Neural progenitor cell (in vitro differentiated cells): Measurements from ENCODE around the gene KLHL30. TPM values are rescaled to one million over a fixed set of nuclear protein-coding genes. Genes with fewer than 3 reads are reported as not detected.
"Not testable (repeated sequence)": the region's sequence is repeated elsewhere in the genome, so short reads cannot be mapped to it uniquely, and the experiment has no call there.

ENCODE experiments used
- DNase-seq: peaks from one replicate; pipeline ENCODE4 v3.0.0-alpha.2; 2016; ENCODE audit warnings: low spot score
- H2AFZ ChIP-seq: fragments of 200-600 bp; sonication (generic); replicated peaks from 2 replicates; pipeline ENCODE4 v1.6.1; 2016; ENCODE audit warnings: antibody characterized with exemption
- H3F3A ChIP-seq: fragments of 200-600 bp; sonication (generic); 2 replicates; pipeline ENCODE4 v1.6.1; 2016; ENCODE audit warnings: antibody characterized with exemption, low read depth
- H3K27ac ChIP-seq: fragments of 200-600 bp; sonication (generic); 2 replicates; pipeline ENCODE4 v1.5.1; 2016; ENCODE audit warnings: mild to moderate bottlenecking
- H3K27me3 ChIP-seq: fragments of 200-600 bp; sonication (generic); 2 replicates; pipeline ENCODE4 v1.6.1; 2016; ENCODE audit warnings: mild to moderate bottlenecking, moderate library complexity
- H3K36me3 ChIP-seq: fragments of 200-600 bp; sonication (generic); 2 replicates; pipeline ENCODE4 v1.5.1; 2016
- H3K4me1 ChIP-seq: fragments of 200-600 bp; sonication (generic); 2 replicates; pipeline ENCODE4 v1.6.1; 2016; ENCODE audit warnings: mixed run types
- H3K4me2 ChIP-seq: fragments of 200-600 bp; sonication (generic); 2 replicates; pipeline ENCODE4 v1.6.1; 2016
- H3K4me3 ChIP-seq: fragments of 200-600 bp; sonication (generic); 2 replicates; pipeline ENCODE4 v1.5.1; 2016
- H3K79me2 ChIP-seq: fragments of 200-600 bp; sonication (generic); 2 replicates; pipeline ENCODE4 v1.6.1; 2016; ENCODE audit warnings: low read depth
- H3K9ac ChIP-seq: fragments of 200-600 bp; sonication (generic); 2 replicates; pipeline ENCODE4 v1.6.1; 2016
- H3K9me3 ChIP-seq: fragments of 200-600 bp; sonication (generic); 2 replicates; pipeline ENCODE4 v1.5.1; 2016; ENCODE audit warnings: low read depth
- H4K20me1 ChIP-seq: fragments of 200-600 bp; sonication (generic); 2 replicates; pipeline ENCODE4 v1.6.1; 2016; ENCODE audit warnings: low read depth
- H3K27ac Mint-ChIP-seq: 3 replicates; pipeline ENCODE4 v1.8.0; 2021; ENCODE audit warnings: mixed read lengths
- H3K27me3 Mint-ChIP-seq: 2 replicates; pipeline ENCODE4 v1.8.0; 2022; ENCODE audit warnings: low read depth, mild to moderate bottlenecking, inconsistent platforms, moderate library complexity, mixed read lengths; ENCODE audit not compliant: insufficient read depth
- H3K36me3 Mint-ChIP-seq: 3 replicates; pipeline ENCODE4 v1.8.0; 2021; ENCODE audit warnings: mixed read lengths
- H3K4me1 Mint-ChIP-seq: 3 replicates; pipeline ENCODE4 v1.8.0; 2021; ENCODE audit warnings: mixed read lengths
- H3K4me3 Mint-ChIP-seq: 3 replicates; pipeline ENCODE4 v1.8.0; 2021; ENCODE audit warnings: mild to moderate bottlenecking, moderate library complexity, mixed read lengths
- H3K9me3 Mint-ChIP-seq: 3 replicates; pipeline ENCODE4 v1.8.0; 2020; ENCODE audit warnings: mixed read lengths
- EZH2 ChIP-seq: fragments of 200-600 bp; sonication (generic); IDR thresholded peaks from 2 replicates; pipeline ENCODE4 v1.6.1; 2017; ENCODE audit warnings: antibody characterized with exemption, mild to moderate bottlenecking, moderate library complexity
- EZH2phosphoT487 ChIP-seq: fragments of 200-600 bp; sonication (generic); IDR thresholded peaks from 2 replicates; pipeline ENCODE4 v1.6.1; 2017; ENCODE audit warnings: antibody characterized with exemption
- total RNA-seq: library from RNA; depleted of rRNA; stranded (reverse); fragments of >200 nt; gene quantifications from 2 replicates; pipeline ENCODE4 v1.2.3, GENCODE V29; 2015; ENCODE audit warnings: low replicate concordance
- TF ChIP-seq, protein P1 (sequence below): fragments of 200-600 bp; sonication (generic); IDR thresholded peaks from 2 replicates; pipeline ENCODE4 v1.5.1; 2017; ENCODE audit warnings: antibody characterized with exemption, mild to moderate bottlenecking

Gene KLHL30
- total RNA-seq, 1 donor from 2014 or later, result not detected

DNA sequence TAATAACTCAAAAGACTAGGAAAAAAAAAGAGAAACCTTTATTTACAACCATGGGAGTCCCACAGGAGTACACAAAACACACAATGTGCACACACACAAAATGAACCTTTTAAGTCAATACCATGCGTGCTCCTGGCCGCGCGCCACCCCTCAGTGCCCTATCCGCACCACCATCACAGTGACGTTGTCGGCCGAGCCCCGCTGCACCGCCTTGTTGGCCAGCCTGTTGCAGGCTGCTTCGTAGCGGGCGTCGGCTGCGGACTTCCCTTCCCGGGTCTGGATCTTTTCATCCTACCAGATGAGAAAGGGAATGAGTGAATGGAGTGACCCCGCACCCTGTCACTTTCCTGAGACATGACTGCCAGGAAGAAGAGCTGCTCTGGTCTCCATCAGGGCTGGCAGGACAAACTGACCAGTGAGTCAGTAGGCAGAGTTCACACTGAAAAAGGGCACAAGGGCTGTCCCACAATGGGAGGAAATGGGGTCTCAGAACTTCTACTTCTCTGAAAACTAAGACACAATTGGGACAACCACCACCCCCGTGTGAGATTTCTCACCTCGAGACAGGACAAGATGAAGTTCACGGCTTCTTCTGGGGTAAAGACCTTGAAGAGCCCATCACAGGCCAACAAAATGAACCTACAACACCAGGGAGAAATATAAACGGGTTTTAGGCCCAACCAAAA lies 32.1 kb downstream of the KLHL30 start:
- Histone ChIP-seq H3F3A (no peaks in the 10 kb centered on the region), H3K4me3 (no peak overlapping the region), H4K20me1 (peaks cover 3% of the 10 kb centered on the region), H2AFZ (no peak overlapping the region), H3K9ac (no peak overlapping the region), H3K4me2 (no peak overlapping the region), H3K27me3 (peaks cover 7% of the 10 kb centered on the region), H3K79me2 (no peaks in the 10 kb centered on the region), H3K27ac (no peak overlapping the region), H3K4me1 (no peaks in the 10 kb centered on the region), H3K9me3 (no peaks in the 10 kb centered on the region), H3K36me3 (no peaks in the 10 kb centered on the region)
- Mint-ChIP-seq H3K4me3 (no peak overlapping the region), H3K4me1 (no peaks in the 10 kb centered on the region), H3K27me3 (peaks cover 4% of the 10 kb centered on the region), H3K36me3 (peaks cover 21% of the 10 kb centered on the region), H3K27ac (no peak overlapping the region), H3K9me3 (no peaks in the 10 kb centered on the region)
- DNase-seq, result no peak
- TF ChIP-seq, protein P1, sequence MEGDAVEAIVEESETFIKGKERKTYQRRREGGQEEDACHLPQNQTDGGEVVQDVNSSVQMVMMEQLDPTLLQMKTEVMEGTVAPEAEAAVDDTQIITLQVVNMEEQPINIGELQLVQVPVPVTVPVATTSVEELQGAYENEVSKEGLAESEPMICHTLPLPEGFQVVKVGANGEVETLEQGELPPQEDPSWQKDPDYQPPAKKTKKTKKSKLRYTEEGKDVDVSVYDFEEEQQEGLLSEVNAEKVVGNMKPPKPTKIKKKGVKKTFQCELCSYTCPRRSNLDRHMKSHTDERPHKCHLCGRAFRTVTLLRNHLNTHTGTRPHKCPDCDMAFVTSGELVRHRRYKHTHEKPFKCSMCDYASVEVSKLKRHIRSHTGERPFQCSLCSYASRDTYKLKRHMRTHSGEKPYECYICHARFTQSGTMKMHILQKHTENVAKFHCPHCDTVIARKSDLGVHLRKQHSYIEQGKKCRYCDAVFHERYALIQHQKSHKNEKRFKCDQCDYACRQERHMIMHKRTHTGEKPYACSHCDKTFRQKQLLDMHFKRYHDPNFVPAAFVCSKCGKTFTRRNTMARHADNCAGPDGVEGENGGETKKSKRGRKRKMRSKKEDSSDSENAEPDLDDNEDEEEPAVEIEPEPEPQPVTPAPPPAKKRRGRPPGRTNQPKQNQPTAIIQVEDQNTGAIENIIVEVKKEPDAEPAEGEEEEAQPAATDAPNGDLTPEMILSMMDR, result no peak
- TF ChIP-seq EZH2phosphoT487 (no peak), EZH2 (no peak)

DNA sequence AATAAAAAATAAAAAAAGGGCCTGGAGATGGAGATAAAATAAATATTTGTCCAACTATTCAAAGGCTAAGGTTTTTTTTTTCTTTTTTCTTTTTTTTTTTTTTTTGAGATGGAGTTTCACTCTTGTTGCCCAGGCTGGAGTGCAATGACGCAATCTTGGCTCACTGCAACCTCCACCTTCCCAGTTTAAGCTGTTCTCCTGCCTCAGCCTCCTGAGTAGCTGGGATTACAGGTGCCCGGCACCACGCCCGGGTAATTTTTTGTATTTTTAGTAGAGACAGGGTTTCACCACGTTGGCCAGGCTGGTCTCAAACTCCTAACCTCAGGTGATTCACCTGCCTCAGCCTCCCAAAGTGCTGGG lies 32.6 kb downstream of the KLHL30 start:
- H3K9me3 ChIP-seq, H3K4me3 Mint-ChIP-seq, H3K79me2 ChIP-seq, H3K27me3 ChIP-seq, H2AFZ ChIP-seq, H3K27ac ChIP-seq, H3K27me3 Mint-ChIP-seq, H3K4me1 Mint-ChIP-seq, H3K4me2 ChIP-seq, H3K4me1 ChIP-seq, H3F3A ChIP-seq, DNase-seq, H3K4me3 ChIP-seq, H3K9ac ChIP-seq, H4K20me1 ChIP-seq, H3K9me3 Mint-ChIP-seq, H3K36me3 ChIP-seq, H3K27ac Mint-ChIP-seq: not testable (repeated sequence)
- H3K36me3 Mint-ChIP-seq, result peaks cover 21% of the 10 kb centered on the region

DNA sequence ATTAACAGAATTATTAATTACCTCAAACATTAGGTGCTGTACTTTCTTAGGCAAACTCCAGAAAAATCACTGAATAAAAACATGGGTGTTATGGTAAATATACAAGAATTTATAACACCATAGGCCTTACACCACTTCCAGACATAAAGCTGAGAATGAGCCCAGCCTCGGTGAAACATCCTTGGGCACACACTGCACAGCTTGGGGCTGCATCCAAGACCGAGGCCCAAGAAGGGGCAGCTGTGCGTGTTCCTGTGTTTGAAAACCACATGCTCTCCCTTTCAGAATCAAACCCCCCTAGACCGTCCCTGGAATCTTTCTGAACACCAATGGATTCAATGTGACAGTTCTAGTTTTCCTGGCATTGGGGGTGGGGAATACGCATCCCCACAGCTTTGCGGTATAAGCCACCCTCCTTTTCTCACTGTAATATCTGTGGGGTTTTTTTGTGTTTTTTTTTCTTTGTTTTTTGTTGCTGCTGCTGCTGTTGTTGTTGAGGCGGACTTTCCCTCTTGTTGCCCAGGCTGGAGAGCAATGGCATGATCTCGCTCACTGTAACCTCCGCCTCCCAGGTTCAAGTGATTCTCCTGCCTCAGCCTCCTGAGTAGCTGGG lies 33.2 kb downstream of the KLHL30 start:
- H3K4me1 ChIP-seq, result no peaks in the 10 kb centered on the region
- H4K20me1 ChIP-seq, result peaks cover 3% of the 10 kb centered on the region
- H3K27ac Mint-ChIP-seq, result no peak overlapping the region
- H3K9me3 Mint-ChIP-seq, result no peaks in the 10 kb centered on the region
- H3K36me3 ChIP-seq, result no peaks in the 10 kb centered on the region
- no peak for DNase-seq
- TF ChIP-seq EZH2 (no peak), EZH2phosphoT487 (no peak)
- TF ChIP-seq, protein P1, result no peak
- no peak overlapping the region for H2AFZ ChIP-seq
- H3K9me3 ChIP-seq, result no peaks in the 10 kb centered on the region
- H3F3A ChIP-seq, result no peaks in the 10 kb centered on the region
- H3K27me3 ChIP-seq, result no peaks in the 10 kb centered on the region
- no peak overlapping the region for H3K4me3 ChIP-seq
- H3K27ac ChIP-seq, result no peak overlapping the region
- no peaks in the 10 kb centered on the region for H3K4me1 Mint-ChIP-seq
- peaks cover 25% of the 10 kb centered on the region for H3K36me3 Mint-ChIP-seq
- H3K79me2 ChIP-seq, result no peaks in the 10 kb centered on the region
- peaks cover 4% of the 10 kb centered on the region for H3K27me3 Mint-ChIP-seq
- H3K9ac ChIP-seq, result no peak overlapping the region
- no peak overlapping the region for H3K4me3 Mint-ChIP-seq
- no peak overlapping the region for H3K4me2 ChIP-seq

DNA sequence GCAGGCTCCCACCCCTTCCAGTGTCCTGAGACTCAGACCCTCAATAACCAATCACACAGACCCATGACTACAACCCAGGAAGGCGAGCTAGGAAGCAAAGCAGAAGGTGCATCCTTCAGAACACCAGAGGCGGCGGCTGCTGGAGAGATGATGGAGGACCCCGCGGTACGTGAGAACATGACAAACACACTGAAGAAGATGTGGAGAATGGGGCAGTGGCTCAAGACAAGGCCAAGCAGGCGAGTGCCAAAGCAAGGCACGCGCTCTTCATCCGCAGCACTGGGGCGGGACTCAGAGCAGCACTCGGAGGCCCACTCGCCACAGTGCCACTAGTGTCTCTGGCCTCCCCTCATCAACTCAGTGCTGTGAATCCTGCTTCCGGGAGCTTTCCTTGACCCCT lies 34.0 kb downstream of the KLHL30 start:
- no peak overlapping the region for H3K27ac Mint-ChIP-seq
- no peaks in the 10 kb centered on the region for H3K4me1 Mint-ChIP-seq
- no peak overlapping the region for H3K4me2 ChIP-seq
- no peak overlapping the region for H3K9ac ChIP-seq
- H3K4me3 Mint-ChIP-seq, result no peak overlapping the region
- no peaks in the 10 kb centered on the region for H3K9me3 ChIP-seq
- H3K79me2 ChIP-seq, result no peaks in the 10 kb centered on the region
- H3K4me3 ChIP-seq, result no peak overlapping the region
- no peaks in the 10 kb centered on the region for H3K27me3 ChIP-seq
- no peak for DNase-seq
- TF ChIP-seq EZH2, result no peak
- TF ChIP-seq EZH2phosphoT487, result no peak
- TF ChIP-seq, protein P1, result no peak
- no peaks in the 10 kb centered on the region for H3K36me3 ChIP-seq
- H3F3A ChIP-seq, result no peaks in the 10 kb centered on the region
- no peaks in the 10 kb centered on the region for H3K4me1 ChIP-seq
- no peaks in the 10 kb centered on the region for H3K9me3 Mint-ChIP-seq
- peaks cover 30% of the 10 kb centered on the region for H3K36me3 Mint-ChIP-seq
- H4K20me1 ChIP-seq, result peaks cover 3% of the 10 kb centered on the region
- no peak overlapping the region for H2AFZ ChIP-seq
- H3K27ac ChIP-seq, result no peak overlapping the region
- H3K27me3 Mint-ChIP-seq, result peaks cover 4% of the 10 kb centered on the region
